ENCODE data around the gene RALGAPA2.

The RALGAPA2 gene

GRCh38 chr20:20454850-20455627 is 257.4 kb downstream of the RALGAPA2 start:
- DNase-seq, result no peak

GRCh38 chr20:20454367-20454766 is 258.1 kb downstream of the RALGAPA2 start:
- no peak for DNase-seq

- DNase-seq, result no peak
These were observed 260.2 kb downstream of the RALGAPA2 start for GRCh38 chr20:20452254-20452676.

GRCh38 chr20:20450521-20450920 is 261.9 kb downstream of the RALGAPA2 start:
- DNase-seq, result no peak

- DNase-seq, result no peak
These were observed 263.6 kb downstream of the RALGAPA2 start for GRCh38 chr20:20448881-20449280.

GRCh38 chr20:20447196-20447595 is 265.2 kb downstream of the RALGAPA2 start:
- no peak for DNase-seq

GRCh38 chr20:20446425-20447015 is 265.9 kb downstream of the RALGAPA2 start:
- no peak for DNase-seq

- DNase-seq, result no peak
These were observed 266.4 kb downstream of the RALGAPA2 start for GRCh38 chr20:20446001-20446400.

- DNase-seq, result no peak
These were observed 268.9 kb downstream of the RALGAPA2 start for GRCh38 chr20:20443504-20443903.

GRCh38 chr20:20442466-20442865 is 270.0 kb downstream of the RALGAPA2 start:
- DNase-seq, result no peak

GRCh38 chr20:20440886-20441658 is 271.4 kb downstream of the RALGAPA2 start:
- DNase-seq, result no peak

- peak; percentile 49 for DNase-seq
These were observed 272.0 kb downstream of the RALGAPA2 start for GRCh38 chr20:20440481-20440880.

GRCh38 chr20:20439602-20440190 is 272.7 kb downstream of the RALGAPA2 start:
- DNase-seq, result peak; percentile 30

GRCh38 chr20:20437314-20437713 is 275.1 kb downstream of the RALGAPA2 start:
- DNase-seq, result no peak

GRCh38 chr20:20436689-20437088 is 275.8 kb downstream of the RALGAPA2 start:
- DNase-seq, result no peak

GRCh38 chr20:20435453-20435852 is 277.0 kb downstream of the RALGAPA2 start:
- no peak for DNase-seq

- no peak for DNase-seq
These were observed 279.7 kb downstream of the RALGAPA2 start for GRCh38 chr20:20432618-20433286.

GRCh38 chr20:20430066-20430465 is 282.4 kb downstream of the RALGAPA2 start:
- no peak for DNase-seq

- no peak for DNase-seq
These were observed 284.4 kb downstream of the RALGAPA2 start for GRCh38 chr20:20428067-20428466.

- DNase-seq, result no peak
These were observed 285.1 kb downstream of the RALGAPA2 start for GRCh38 chr20:20427227-20427864.

- no peak for DNase-seq
These were observed 285.9 kb downstream of the RALGAPA2 start for GRCh38 chr20:20426655-20426907.

- DNase-seq, result no peak
These were observed 286.4 kb downstream of the RALGAPA2 start for GRCh38 chr20:20425823-20426654.
